Smooth muscle cell (in vitro differentiated cells): ENCODE results near the gene SDC3. TPM values are rescaled to one million over a fixed set of nuclear protein-coding genes. Genes with fewer than 3 reads are reported as not detected.

Experiments used
- DNase-seq: peaks from one replicate; lab custom pipeline; 2025; ENCODE audit not compliant: unreplicated experiment; lab: John Stamatoyannopoulos, UW
- H2AFZ ChIP-seq: fragments of 200-600 bp; sonication (generic); 2 replicates; pipeline ENCODE4 v1.6.0; 2016; ENCODE audit warnings: antibody characterized with exemption, low read depth, mild to moderate bottlenecking
- H3F3A ChIP-seq: fragments of 200-600 bp; sonication (generic); 2 replicates; pipeline ENCODE4 v1.6.0; 2017; ENCODE audit warnings: antibody characterized with exemption, low read depth
- H3K27ac ChIP-seq: fragments of 200-600 bp; sonication (generic); 2 replicates; pipeline ENCODE4 v1.5.1; 2016; ENCODE audit warnings: low read depth, mild to moderate bottlenecking
- H3K27me3 ChIP-seq: fragments of 200-600 bp; sonication (generic); 2 replicates; pipeline ENCODE4 v1.6.1; 2016; ENCODE audit warnings: low read depth, mild to moderate bottlenecking
- H3K36me3 ChIP-seq: fragments of 200-600 bp; sonication (generic); 2 replicates; pipeline ENCODE4 v1.5.1; 2016; ENCODE audit warnings: low read depth
- H3K4me1 ChIP-seq: fragments of 200-600 bp; sonication (generic); 2 replicates; pipeline ENCODE4 v1.5.1; 2016; ENCODE audit warnings: low read depth
- H3K4me2 ChIP-seq: fragments of 200-600 bp; sonication (generic); 2 replicates; pipeline ENCODE4 v1.6.0; 2016; ENCODE audit warnings: mild to moderate bottlenecking
- H3K4me3 ChIP-seq: fragments of 200-600 bp; sonication (generic); 2 replicates; pipeline ENCODE4 v1.5.1; 2016; ENCODE audit warnings: mild to moderate bottlenecking
- H3K79me2 ChIP-seq: fragments of 200-600 bp; sonication (generic); 2 replicates; pipeline ENCODE4 v1.6.0; 2016; ENCODE audit warnings: low read depth, mild to moderate bottlenecking
- H3K9ac ChIP-seq: fragments of 200-600 bp; sonication (generic); 2 replicates; pipeline ENCODE4 v1.6.0; 2016; ENCODE audit warnings: low read depth
- H3K9me3 ChIP-seq: fragments of 200-600 bp; sonication (generic); replicated peaks from 2 replicates; pipeline ENCODE4 v1.5.1; 2016; ENCODE audit warnings: low read depth
- H4K20me1 ChIP-seq: fragments of 200-600 bp; sonication (generic); 2 replicates; pipeline ENCODE4 v1.6.0; 2016; ENCODE audit warnings: low read depth
- CTCF ChIP-seq: fragments of 200-600 bp; sonication (generic); IDR thresholded peaks from 2 replicates; pipeline ENCODE4 v1.5.1; 2017; ENCODE audit warnings: borderline replicate concordance, mild to moderate bottlenecking, antibody characterized with exemption; ENCODE audit not compliant: insufficient read depth, poor library complexity, severe bottlenecking
- WGBS: methylation state at CpG from one replicate; pipeline ENCODE4 v1.1.7; 2016; ENCODE audit warnings: low lambda C conversion rate; 5-methylcytosine and 5-hydroxymethylcytosine counted together
- polyA plus RNA-seq: library from polyadenylated mRNA; unstranded; fragments of >200 nt; fragmentation: Nextera tagmentation; extraction: Ambion mirVana; gene quantifications from 2 replicates; pipeline ENCODE4 v1.2.1, GENCODE V29; 2016
- total RNA-seq: library from RNA; depleted of rRNA; stranded (reverse); fragments of >200 nt; gene quantifications from 2 replicates; pipeline ENCODE4 v1.2.3, GENCODE V29; 2014

SDC3 gene
- total and polyA plus RNA-seq, 2 experiments from 2014 or later = 46.3 to 112 TPM

- H3K79me2 ChIP-seq = peaks cover 9% of the 10 kb centered on the region
- H3K9ac ChIP-seq = no peak overlapping the region
- no peak for TF ChIP-seq CTCF
- no peak overlapping the region for H3K4me3 ChIP-seq
- no peak for DNase-seq
- no peak overlapping the region for H3K27ac ChIP-seq
- H2AFZ ChIP-seq = no peak overlapping the region
- 92% methylated on average over 9 of the region's 9 CpGs for WGBS
- H3F3A ChIP-seq = no peaks in the 10 kb centered on the region
- peaks cover 3% of the 10 kb centered on the region for H3K9me3 ChIP-seq
- H3K36me3 ChIP-seq = peaks cover 7% of the 10 kb centered on the region
- H4K20me1 ChIP-seq = peaks cover 49% of the 10 kb centered on the region
- no peaks in the 10 kb centered on the region for H3K4me1 ChIP-seq
- H3K4me2 ChIP-seq = no peak overlapping the region
- no peaks in the 10 kb centered on the region for H3K27me3 ChIP-seq
Observed at GRCh38 chr1:30878016-30878415, 30.5 kb downstream of the SDC3 start.

GRCh38 chr1:30877205-30877912, 31.2 kb downstream of the SDC3 start:
- no peak for TF ChIP-seq CTCF
- Histone ChIP-seq H3K36me3 (peaks cover 13% of the 10 kb centered on the region), H2AFZ (no peak overlapping the region), H3K4me2 (peak overlapping the region; percentile 44), H3K4me3 (no peak overlapping the region), H3K9ac (peak overlapping the region; percentile 28), H3K27ac (no peak overlapping the region), H3K27me3 (no peaks in the 10 kb centered on the region), H4K20me1 (peaks cover 42% of the 10 kb centered on the region), H3K9me3 (peaks cover 5% of the 10 kb centered on the region), H3K79me2 (peaks cover 2% of the 10 kb centered on the region), H3F3A (no peaks in the 10 kb centered on the region), H3K4me1 (no peaks in the 10 kb centered on the region)
- DNase-seq = no peak
- WGBS = 57% methylated on average over 10 of the region's 10 CpGs

- no peak overlapping the region for H3K27ac ChIP-seq
Observed at GRCh38 chr1:30876451-30877204, 31.9 kb downstream of the SDC3 start.

More at GRCh38 chr1:30876451-30877204, 31.9 kb downstream of the SDC3 start:
- no peak for TF ChIP-seq CTCF
- Histone ChIP-seq H4K20me1 (peaks cover 35% of the 10 kb centered on the region), H3F3A (no peaks in the 10 kb centered on the region), H3K4me3 (no peak overlapping the region), H3K4me2 (no peak overlapping the region), H3K36me3 (peaks cover 13% of the 10 kb centered on the region), H3K4me1 (no peaks in the 10 kb centered on the region), H3K9ac (no peak overlapping the region), H3K9me3 (peaks cover 5% of the 10 kb centered on the region), H3K27me3 (no peaks in the 10 kb centered on the region), H2AFZ (no peak overlapping the region), H3K79me2 (no peaks in the 10 kb centered on the region)
- no peak for DNase-seq
- WGBS = 94% methylated on average over 23 of the region's 25 CpGs
